Activated naive CD8-positive, alpha-beta T cell treated with anti-CD3 and anti-CD28 coated beads, Interleukin-2, amount 10 ng/mL, durations not matched to agents 7 days and 5 days (primary cell): ENCODE data around the gene DLL3. TPM values are rescaled to one million over a fixed set of nuclear protein-coding genes. Genes with fewer than 3 reads are reported as not detected.
A peak's percentile ranks its signal among the peaks of the same experiment; 100 is the strongest.

ENCODE experiments used
- ATAC-seq: fragments of 150-1000 bp; cut with Tn5 transposase; one replicate; pipeline ENCODE4 v1.10.0; 2021; ENCODE audit warnings: low read depth, moderate library complexity
- POLR2A ChIA-PET: fragments of 350-600 bp; sonication (Branson Sonifier 250); formaldehyde crosslinking; loops from one replicate; lab custom pipeline; 2021; ENCODE audit warnings: antibody characterized with exemption; lab: Charles Lee
- DNase-seq: peaks from one replicate; pipeline ENCODE4 v3.0.0; 2021
- H3K27ac Mint-ChIP-seq: one replicate; pipeline ENCODE4 v1.8.0; 2022; ENCODE audit warnings: mild to moderate bottlenecking, mixed read lengths
- H3K27me3 Mint-ChIP-seq: one replicate; pipeline ENCODE4 v1.8.0; 2022; ENCODE audit warnings: mild to moderate bottlenecking, moderate library complexity, mixed read lengths
- H3K36me3 Mint-ChIP-seq: one replicate; pipeline ENCODE4 v1.8.0; 2021; ENCODE audit warnings: mild to moderate bottlenecking, mixed read lengths
- H3K4me1 Mint-ChIP-seq: one replicate; pipeline ENCODE4 v1.8.0; 2021; ENCODE audit warnings: mixed read lengths
- H3K4me3 Mint-ChIP-seq: one replicate; pipeline ENCODE4 v1.8.0; 2022; ENCODE audit warnings: mild to moderate bottlenecking, moderate library complexity, mixed read lengths
- H3K9me3 Mint-ChIP-seq: one replicate; pipeline ENCODE4 v1.8.0; 2021; ENCODE audit warnings: mixed read lengths
- total RNA-seq, 2 experiments: library from RNA; stranded (reverse); gene quantifications; one replicate each; pipeline ENCODE4 v1.2.3, GENCODE V29; 2021

Gene DLL3
- total RNA-seq, 2 experiments from 2014 or later = 0.19 to 0.23 TPM

DNA sequence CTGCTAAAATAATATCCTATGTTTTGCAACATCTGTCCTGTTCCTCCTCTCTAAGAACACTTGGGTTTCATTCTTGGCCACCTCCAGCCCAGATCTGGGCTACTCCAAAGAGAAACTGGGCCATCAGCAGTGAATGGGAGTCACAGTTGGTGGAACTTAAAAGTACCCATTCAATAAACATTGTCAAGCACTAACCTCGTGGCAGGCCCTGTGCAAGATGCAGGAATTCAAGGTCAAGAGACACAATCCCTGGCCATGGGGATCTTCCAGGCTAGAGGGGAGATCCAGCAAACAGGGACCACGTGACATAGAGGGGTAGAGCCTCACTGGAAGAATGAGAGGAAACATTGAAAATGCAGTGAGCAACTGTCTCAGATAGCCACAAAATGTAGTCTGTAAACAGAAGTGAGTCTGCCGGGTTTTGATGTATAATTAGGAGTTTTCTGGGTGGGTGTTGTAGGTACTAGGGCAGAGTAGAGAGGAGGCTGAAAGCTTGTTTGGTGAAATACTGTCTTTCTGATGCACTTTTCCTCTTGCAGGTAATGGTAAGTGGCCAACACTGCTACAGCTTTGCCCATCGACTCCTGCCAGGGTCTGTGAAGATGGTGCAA is 56.1 kb downstream of the DLL3 start:
- ATAC-seq (no peak), DNase-seq (no peak)
- Mint-ChIP-seq H3K36me3 (peaks cover 3% of the 10 kb centered on the region), H3K9me3 (no peaks in the 10 kb centered on the region), H3K4me1 (peaks cover 41% of the 10 kb centered on the region), H3K27me3 (no peaks in the 10 kb centered on the region), H3K27ac (peak overlapping the region; percentile 42), H3K4me3 (no peak overlapping the region)
- POLR2A ChIA-PET = no interaction called here

DNA sequence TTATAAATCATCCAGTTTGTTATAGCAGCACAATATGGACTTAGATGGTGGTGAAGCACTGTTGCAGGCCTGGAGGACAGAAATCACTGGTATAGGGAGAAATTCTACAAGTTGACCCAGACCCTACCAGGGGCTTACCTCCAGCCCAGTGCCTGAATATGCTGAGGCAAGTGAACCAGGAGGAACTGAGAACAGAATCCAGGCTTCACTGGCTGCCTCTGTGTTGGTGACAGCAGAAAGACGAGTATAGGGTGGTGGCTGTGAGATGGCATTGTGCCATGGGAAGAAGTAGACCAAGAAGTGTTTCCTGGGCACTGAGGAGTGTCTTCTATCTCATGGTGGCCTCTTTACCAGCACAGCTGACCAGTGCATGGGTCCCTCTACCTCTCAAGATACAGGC is 57.1 kb downstream of the DLL3 start:
- Mint-ChIP-seq H3K27me3 (no peaks in the 10 kb centered on the region), H3K27ac (no peak overlapping the region), H3K4me3 (no peak overlapping the region), H3K9me3 (no peaks in the 10 kb centered on the region), H3K36me3 (peaks cover 3% of the 10 kb centered on the region), H3K4me1 (peaks cover 38% of the 10 kb centered on the region)
- DNase-seq = no peak
- no peak for ATAC-seq
- POLR2A ChIA-PET = no interaction called here

Other genes with a start within 250 kb of the DLL3 start
- not detected for gene IFNL2, start 230.6 kb upstream of the DLL3 start, total RNA-seq
- gene IFNL1, start 202.5 kb upstream of the DLL3 start, total RNA-seq = not detected
- gene LRFN1, start 178.1 kb upstream of the DLL3 start, total RNA-seq = 1 to 10 TPM; 9.2 to 9.4 TPM
- gene GMFG, start 162.9 kb upstream of the DLL3 start, total RNA-seq = 100 to 1,000 TPM; 428 to 433 TPM
- 10 to 100 TPM; 47.8 to 51.3 TPM for gene SAMD4B, start 156.5 kb upstream of the DLL3 start, total RNA-seq
- 10 to 100 TPM; 40.7 to 47.0 TPM for gene PAF1, start 107.8 kb upstream of the DLL3 start, total RNA-seq
- gene MED29, start 107.6 kb upstream of the DLL3 start, total RNA-seq = 10 to 100 TPM; 39.0 to 40.7 TPM
- gene ZFP36, start 92.1 kb upstream of the DLL3 start, total RNA-seq = 100 to 1,000 TPM; 102 to 107 TPM
- gene PLEKHG2, start 86.3 kb upstream of the DLL3 start, total RNA-seq = 10 to 100 TPM; 65.7 to 65.9 TPM
- gene RPS16, start 63.0 kb upstream of the DLL3 start, total RNA-seq = 1,000 to 10,000 TPM; 2,294 to 2,369 TPM
- 100 to 1,000 TPM; 173 to 176 TPM for gene SUPT5H, start 53.4 kb upstream of the DLL3 start, total RNA-seq
- 10 to 100 TPM; 42.8 to 46.8 TPM for gene TIMM50, start 18.1 kb upstream of the DLL3 start, total RNA-seq
- not detected for gene SELENOV, start 16.2 kb downstream of the DLL3 start, total RNA-seq
- 1 to 10 TPM; 6.3 to 7.0 TPM for gene EID2B, start 33.9 kb downstream of the DLL3 start, total RNA-seq
- gene EID2, start 41.2 kb downstream of the DLL3 start, total RNA-seq = 10 to 100 TPM; 17.5 to 20.7 TPM
- gene LGALS13, start 103.6 kb downstream of the DLL3 start, total RNA-seq = not detected
- not detected for gene LGALS16, start 157.0 kb downstream of the DLL3 start, total RNA-seq
- gene LGALS14, start 205.5 kb downstream of the DLL3 start, total RNA-seq = not detected
- gene CLC, start 239.1 kb downstream of the DLL3 start, total RNA-seq = not detected